ENCODE results near the gene DTX4.

Gene DTX4

DNA sequence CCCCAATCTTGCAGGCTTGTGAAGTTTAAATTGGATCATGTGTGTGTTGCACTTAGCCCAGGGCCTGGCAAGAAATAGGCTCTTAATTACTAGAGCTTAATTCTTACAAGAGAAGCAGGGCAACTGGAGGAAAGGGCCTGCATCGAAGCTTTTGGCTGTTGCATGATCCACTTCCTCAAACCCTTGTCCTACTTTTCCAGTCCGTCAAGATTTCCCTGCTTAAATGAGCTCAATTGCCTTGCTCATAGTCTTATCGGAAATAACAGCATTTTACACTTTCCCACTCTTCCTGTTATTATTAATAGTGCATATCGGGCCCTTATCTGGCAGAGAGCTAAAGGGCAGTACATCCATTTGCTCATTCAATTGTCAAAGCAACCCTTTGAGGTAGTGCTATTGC lies 18.1 kb downstream of the DTX4 start:
- DNase-seq = peak in 3 of 56 donors; percentile 10 to 16 (median 10)

DNA sequence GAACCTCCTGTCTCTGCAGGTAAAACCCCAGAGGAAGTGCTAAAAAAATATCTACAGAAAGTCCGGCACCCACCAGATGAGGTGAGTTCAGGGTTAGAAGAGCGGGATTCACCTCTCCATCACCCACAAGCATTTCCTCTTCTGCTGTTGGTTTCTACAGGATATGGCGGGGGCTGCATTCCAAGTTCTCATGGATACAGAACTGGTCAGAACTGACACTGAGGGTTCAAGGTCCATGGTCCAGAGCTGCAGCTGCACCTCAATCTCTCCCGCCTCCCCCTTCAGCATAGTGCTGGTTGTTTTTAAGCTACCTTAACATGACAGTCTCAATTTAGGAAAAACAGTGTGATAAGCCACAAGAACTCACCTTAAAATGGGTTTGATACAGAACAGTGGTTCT lies 19.2 kb downstream of the DTX4 start:
- no peak for DNase-seq

DNA sequence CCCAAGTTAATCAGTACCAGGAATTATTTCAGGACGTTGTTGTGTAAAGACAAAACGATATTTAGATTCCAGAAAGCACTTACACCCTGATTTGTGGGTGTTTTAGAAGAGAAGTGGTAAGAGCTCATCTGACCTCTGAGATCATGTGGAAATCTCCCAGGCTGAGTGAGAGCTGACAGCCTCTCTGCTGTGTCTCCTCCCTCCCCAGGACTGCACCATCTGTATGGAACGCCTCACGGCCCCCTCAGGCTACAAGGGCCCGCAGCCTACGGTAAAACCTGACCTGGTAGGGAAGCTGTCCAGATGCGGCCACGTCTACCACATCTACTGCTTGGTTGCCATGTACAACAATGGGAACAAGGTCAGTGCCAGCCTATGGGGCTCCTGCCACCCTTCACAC lies 20.0 kb downstream of the DTX4 start:
- DNase-seq = no peak

DNA sequence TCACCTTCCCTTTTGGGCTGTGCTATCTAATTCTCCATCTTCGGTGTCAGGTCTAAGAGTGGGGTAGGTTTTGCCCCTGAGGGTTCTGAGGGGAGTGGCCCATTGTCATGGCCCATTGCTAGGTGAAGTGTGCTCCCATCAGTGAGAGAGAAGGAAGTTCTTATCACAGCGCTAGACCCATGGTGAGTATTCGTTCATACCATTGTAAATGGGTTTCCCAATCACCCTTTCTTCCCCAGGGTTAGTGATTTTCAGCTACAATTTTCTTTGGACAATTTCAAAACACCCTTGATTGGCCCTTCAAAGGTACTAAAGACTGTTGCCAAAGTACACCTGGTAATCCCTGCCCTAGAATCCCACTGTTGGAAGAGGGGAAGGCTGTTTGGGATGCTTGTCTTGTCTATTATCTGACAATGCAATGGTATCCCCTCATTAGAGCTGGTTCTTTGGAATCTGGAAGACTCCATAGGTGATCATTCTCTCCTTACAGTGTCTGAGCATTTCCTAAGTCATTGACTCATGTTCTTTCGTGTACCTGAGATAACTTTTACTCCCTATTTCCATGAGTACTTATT lies 20.6 kb downstream of the DTX4 start:
- DNase-seq = no peak

DNA sequence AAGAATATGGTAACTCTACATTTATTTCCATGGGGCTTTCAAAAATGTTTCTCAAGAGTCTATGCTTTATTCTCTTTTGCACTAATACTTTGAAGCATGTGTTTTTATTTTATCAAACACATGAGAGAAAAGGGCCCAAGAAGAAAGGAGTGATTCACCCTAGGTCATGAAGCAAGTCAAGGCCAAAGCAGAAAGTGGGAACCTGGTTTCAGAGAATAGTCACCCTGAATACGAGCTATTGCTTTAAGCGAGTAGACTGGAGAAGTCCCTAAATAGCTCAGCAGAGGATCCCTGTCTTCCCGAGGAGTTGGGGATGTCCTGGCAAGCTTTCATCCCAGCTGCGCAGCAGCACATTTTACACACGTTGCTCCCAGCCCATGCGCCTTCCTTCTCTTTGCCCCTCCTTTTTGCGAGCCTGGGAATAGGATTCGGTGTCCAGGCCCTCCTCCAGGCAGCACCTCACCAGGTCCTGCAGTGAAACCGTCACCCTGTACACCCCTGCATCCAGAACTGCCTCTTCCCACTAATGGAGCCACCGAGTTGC lies 21.7 kb downstream of the DTX4 start:
- DNase-seq = no peak

DNA sequence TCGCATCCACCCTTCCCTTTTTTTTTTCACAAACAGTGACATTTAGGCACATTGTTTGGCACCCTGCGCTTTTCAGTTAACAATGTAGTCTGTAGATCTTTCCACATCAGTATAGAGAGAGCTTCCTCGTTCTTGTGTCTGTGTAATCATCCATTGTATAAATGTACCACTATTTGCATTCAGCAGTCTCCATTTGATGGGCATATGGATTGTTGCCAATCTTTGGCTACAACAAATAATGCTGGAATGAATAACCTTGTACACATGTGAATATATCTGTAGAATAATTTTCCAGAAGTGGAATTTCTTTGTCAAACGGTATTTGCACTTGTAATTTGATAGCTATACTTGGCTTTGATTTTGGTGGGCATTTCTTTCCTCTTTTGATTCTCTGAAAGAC lies 23.7 kb downstream of the DTX4 start:
- DNase-seq = no peak

DNA sequence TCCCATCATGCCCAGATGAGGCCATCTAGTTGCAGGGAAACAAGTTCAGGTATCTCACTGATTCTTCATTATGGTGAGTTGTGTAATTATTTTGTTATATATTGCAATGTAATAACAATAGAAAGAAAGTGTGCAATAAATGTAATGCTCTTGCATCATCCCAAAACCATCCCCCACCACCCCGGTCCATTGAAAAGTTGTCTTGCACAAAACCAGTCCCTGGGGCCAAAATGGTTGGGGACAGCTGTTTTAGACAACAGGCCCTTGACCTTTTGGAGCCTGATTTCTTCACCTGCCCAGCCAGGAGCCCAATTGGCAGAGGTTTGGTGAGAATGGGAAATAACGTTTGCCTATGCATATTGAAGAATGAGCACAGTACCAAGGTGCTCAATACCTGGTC lies 24.8 kb downstream of the DTX4 start:
- DNase-seq = no peak

DNA sequence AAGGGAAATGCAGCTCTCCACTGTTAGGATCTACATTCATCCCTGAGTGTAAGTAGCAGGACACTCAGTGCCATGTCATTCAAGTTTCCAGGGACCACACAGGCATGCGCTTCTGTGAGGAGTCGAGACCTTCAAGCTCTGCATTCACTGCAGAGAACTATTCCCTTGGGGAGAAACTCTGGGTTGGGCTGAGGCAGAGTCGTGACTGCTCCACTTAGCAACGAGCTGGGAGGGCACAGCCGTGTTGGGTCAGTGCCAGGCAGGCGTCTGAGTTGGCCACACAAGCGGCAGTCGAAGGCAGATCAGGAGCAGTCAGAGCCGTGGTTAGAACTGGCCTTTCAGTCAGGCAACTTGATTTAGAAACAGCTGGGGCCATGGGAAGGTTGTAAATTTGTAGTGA lies 26.1 kb downstream of the DTX4 start:
- DNase-seq = peak in 53 of 56 donors; percentile 20 to 89 (median 68)

DNA sequence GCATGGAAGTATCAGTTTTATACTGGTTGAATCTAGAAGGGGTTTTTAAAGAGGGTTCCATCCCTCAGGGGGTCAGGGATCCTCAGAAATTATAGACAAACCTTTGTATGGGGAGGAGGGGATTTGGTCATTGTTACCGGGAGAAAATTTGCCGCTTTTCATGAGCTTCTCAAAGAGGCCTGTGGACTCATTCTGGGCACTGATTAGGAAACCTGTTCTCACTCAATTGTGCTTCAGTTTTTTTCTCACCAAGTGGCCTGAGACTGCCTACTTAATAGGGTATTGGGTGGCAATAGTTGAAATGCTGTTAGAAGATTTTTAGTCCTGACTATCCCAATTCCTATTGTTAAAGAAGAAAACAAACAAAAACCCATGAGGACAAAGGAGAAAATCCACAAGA lies 26.8 kb downstream of the DTX4 start:
- DNase-seq = no peak

DNA sequence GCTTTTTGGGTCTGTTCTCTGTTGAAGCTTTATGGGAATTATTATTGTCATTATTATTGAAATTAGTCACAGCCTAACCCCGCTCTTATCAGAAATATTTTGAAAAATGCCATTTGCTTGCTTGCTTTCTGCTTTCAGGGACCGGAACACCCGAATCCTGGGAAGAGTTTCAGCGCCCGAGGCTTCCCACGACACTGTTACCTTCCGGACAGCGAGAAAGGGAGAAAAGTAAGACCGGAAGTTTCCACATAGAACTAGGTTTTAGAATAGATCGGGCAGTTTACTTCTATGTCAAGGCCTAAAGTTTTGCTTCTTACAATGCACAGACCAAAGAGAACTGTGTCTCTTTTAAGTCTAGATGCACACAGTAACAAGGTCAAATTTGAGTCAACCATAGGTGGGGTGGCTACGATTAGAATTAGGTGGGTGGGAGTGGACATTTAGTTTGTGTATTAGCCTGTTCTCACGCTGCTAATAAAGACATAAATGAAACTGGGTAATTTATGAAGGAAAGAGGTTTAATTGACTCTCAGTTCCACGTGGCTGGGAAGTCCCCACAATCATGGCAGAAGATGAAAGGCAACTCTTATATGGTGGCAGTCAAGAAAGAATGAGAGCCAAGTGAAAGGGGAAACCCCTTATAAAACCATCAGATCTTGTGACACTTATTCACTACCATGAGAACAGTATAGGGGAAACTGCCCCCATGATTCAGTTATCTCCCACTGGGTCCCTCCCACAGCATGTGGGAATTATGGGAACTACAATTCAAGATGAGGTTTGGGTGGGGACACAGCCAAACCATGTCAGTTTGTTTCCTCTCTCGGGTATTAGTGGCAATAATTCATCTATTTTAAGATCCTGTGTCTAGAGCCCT lies 27.9 kb downstream of the DTX4 start:
- no peak for DNase-seq

DNA sequence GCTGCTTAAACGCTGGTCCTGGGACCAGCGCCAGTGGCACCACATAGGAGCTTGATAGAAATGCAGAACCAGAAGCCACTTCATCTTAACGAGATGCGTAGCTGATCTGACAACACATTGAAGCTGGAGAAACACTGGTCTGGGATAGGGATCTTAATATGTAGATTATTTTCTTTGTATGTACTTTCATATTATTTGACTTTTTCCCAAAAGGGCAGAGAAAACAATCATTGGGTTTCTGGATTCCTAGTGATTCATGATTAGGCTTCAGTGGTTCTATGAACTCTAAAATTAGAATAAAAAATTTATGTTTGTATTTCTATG lies 28.5 kb downstream of the DTX4 start:
- DNase-seq = no peak

DNA sequence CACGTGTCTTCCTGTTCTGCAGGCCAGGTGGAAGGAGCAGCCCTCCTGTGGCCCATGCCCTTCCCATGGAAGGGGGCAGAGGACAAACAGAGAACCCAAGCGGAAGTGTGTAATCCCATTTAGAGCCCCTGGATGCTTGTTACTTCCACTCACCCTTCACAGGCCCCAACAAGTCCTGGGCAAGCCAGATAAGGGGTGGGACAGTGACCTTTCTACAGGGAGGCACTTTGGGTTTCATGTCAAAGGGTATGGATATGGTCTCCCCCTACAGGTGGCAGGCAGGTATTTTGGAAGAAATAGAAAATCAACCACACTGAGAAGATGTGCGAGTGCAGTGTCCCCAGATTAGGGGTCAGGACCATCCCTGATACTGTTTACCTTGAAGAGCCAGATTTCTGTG lies 29.4 kb downstream of the DTX4 start:
- no peak for DNase-seq

DNA sequence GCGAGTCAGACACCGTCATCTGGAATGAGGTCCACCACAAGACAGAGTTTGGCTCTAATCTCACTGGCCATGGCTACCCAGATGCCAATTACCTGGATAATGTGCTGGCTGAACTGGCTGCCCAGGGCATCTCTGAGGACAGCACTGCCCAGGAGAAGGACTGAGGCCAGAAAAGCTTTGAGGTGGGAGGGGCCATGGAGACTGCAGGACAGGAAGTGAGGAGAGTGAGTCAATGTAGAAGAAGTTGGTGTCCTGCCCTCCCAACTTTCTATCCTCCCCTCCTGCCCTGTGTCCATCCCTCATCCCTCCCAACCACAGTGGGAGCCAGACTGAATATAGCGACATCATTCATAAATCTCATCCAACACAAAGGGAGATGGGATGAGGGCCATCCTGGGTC lies 32.8 kb downstream of the DTX4 start:
- DNase-seq = no peak

DNA sequence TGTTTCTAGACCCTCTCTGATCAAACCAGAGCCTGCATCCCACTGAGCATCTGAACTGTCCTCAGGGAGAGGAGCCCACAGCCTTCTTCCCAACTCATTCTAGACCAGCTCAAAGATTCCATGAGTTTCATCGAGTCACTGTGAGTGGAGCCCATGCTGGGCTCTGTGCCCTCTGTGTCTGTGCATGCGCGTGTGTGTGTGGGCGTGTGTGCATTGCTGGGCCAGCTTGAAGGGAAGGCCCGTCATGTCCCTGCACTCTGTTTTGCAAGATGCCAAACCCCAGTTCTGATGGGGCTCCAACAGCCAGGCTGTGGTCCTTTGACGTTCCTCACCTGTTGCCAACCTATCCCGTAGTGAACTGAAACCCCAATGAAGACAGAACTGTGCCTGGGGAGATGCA lies 33.7 kb downstream of the DTX4 start:
- no peak for DNase-seq

DNA sequence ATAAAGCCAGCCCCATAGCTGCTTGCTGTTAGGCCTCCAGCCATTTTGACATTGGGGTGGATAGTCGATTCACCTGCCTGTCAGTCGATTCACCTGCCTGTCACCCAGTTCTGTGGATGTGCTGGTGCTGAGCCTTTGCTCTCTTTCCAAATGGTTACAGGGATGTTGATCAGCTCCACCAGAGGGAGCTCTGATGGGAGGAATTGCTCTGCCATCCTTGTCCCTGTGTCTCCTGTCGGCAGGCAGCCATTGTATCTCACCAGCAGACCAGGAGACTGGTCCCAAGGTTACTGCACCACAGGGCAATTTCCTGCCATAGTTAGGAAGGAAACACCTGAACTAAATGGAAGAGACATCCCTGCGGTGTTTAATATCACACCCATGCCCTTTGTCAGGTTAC lies 34.7 kb downstream of the DTX4 start:
- peak in 25 of 56 donors; percentile 9 to 56 (median 25) for DNase-seq

DNA sequence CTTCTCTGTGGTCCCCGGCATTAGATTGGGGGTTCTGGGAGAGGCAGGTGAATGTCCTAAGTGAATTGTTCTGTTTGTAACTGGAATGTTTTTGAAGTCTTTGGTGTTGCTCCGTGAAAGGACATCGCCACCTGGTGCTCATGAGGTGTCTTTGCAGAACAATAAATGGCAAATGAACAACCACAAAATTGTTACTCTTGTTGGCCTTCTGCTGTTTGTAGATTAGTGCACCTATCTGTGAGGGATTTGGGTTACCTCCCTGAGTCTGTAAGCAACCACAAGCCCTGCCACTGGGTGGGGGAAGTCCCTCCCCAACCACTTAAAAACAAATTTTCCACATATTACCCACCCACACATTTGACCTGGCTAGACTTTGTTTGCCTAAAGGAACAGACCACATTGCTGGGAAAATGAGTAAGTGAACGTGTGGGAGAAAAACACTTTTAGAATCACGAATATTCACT lies 36.1 kb downstream of the DTX4 start:
- peak in 21 of 56 donors; percentile 10 to 59 (median 27) for DNase-seq

DNA sequence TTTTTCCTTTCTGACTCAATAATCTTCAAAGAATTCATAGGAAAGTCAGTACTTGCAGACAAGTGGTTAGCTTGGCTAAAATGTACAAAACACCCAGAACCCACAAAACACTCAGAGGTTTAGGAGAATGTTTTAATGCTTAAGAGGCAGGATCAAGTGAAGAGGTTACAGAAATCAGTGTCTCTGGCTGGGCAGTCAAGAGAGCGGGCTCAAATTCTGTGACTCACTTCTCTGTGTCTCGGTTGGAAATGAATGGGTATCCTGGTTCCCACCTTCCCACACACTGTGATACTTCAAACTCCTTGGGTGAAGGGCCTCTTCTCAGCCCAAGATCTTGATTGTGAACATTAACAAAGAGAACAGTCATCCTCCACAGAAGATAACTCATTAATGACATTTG lies 37.0 kb downstream of the DTX4 start:
- DNase-seq = no peak

DNA sequence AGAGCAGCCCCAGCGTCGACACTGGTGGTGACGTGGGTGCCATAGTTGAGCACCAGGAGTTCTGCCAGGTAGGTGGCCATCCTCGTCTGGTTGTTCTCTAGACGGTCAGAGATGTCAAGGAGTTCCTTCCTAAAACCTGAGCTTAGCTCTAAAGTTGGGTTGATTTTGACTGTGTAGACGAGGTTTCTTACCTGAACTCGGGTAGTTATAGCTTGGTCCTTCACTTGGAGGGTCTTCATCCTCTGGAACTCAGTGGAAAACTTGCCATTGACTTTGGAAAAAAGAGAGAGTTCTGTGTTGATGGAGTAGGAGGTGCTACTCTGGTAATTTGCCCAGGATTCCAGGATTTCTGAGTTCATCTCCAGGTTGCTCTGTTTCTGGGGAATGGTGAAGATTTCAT lies 40.3 kb downstream of the DTX4 start:
- no peak for DNase-seq

DNA sequence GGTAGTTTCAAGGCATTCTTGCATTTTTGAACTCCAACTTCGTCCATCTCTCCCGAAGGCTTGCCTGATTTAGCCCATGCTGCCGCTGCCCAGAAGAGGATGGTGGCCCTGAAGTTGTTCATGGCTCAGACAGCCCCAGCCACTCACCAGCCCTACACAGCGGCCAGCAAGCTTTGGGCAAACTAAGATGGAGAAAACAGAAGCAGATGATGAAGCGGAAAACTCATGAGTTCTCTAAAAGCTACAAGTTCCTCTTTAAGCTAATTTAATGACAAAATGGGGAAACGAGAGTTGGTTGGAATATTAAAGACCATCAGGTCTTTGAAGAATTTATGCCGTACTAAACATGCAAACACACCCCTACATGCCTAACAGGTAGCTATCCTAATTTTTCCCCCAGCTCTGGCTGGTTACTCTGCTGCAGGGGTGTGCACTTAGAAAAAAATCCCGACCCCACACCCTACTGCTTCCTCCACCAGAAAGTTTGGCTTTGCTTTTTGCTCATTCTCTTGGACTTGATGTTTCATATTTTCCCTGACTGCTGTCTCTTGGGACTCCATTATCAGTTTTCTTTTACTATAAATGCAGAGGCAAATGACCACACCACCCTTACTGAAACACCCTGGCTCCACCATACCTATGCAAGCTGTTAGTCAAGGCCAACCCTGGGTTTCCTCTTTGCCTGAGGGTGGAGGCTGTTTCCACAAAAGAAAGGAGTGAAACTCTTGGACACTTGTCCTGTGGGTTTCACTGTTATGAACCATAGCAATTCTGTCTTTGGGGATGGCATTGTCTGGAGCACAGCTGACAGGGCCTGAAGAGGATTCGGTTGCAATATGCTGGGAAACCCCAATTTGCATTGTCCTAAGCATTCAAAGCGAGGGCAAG lies 41.1 kb downstream of the DTX4 start, which contains the start of gene MPEG1:
TSS of gene MPEG1 (minus strand) at position 184 of the 888 bp plus-strand sequence. CDS start at position 122, 62 bp downstream.
- no peak for DNase-seq

DNA sequence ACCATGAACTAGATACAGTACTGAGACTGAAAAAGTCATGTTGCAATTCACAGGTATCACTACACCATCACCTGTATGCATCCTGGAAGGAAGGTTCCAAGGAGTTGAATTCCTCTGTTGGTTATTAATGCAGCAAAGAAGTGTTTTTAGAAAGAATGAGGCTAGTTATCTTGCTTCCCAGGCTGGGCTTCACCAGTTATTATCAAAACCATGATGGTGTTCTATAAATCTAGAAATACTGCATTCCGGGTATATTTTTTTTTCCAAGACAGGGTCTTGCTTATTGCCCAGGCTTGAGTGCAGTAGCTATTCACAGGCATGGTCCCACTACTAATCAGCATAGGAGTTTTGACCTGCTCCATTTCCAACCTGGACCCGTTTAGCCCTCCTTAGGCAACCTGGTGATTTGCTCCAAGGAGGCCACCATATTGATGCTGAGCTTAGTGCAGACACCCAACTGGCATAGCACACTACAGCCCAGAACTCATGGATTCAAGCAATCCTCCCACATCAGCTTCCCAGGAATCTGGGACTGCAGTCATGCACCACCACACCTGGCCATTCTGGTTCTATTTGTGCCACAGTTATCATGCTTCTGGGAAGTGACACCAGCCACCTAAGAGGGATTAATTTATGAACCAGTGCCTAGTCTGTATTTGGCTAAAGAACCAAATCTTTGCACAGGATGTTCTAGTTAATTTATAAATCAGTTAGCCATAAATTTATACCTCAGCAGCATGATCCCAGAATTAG lies 42.4 kb downstream of the DTX4 start:
- DNase-seq = no peak
